GM12891 (cell line): ENCODE results near the gene CCDC47.

ENCODE experiments used
- DNase-seq: peaks from one replicate; pipeline ENCODE4 v3.0.0; 2011; ENCODE audit warnings: low spot score; ENCODE audit not compliant: insufficient read length
- FAIRE-seq: peaks from 2 replicates; lab custom pipeline; 2011; peaks lifted over from hg19 to GRCh38; lab: Jason Lieb, UNC
- PAX5 ChIP-seq: IDR thresholded peaks from 2 replicates; pipeline ENCODE4 v1.6.1; 2011; ENCODE audit warnings: low read length, moderate library complexity, mild to moderate bottlenecking; ENCODE audit not compliant: insufficient read depth, severe bottlenecking
- POLR2A ChIP-seq: IDR thresholded peaks from 2 replicates; pipeline ENCODE4 v1.6.1; 2011; ENCODE audit warnings: low read depth, low read length, control low read depth
- POLR2AphosphoS5 ChIP-seq: IDR thresholded peaks from 2 replicates; pipeline ENCODE4 v1.6.1; 2011; ENCODE audit warnings: low read depth, low read length, control low read depth
- POU2F2 ChIP-seq: IDR thresholded peaks from 2 replicates; pipeline ENCODE4 v1.6.1; 2011; ENCODE audit warnings: low read depth, mild to moderate bottlenecking, control low read depth, low read length, moderate library complexity
- SPI1 ChIP-seq: IDR thresholded peaks from 2 replicates; pipeline ENCODE4 v1.6.1; 2011; ENCODE audit warnings: low read depth, low read length, control low read depth
- TAF1 ChIP-seq: IDR thresholded peaks from 2 replicates; pipeline ENCODE4 v1.6.1; 2011; ENCODE audit warnings: low read depth, low read length, control low read depth

Gene CCDC47

GRCh38 chr17:63706336-63707082 lies 66.9 kb downstream of the CCDC47 start:
- DNase-seq (no peak), FAIRE-seq (no peak)
- TF ChIP-seq POLR2A (no peak), SPI1 (no peak), PAX5 (no peak), POU2F2 (no peak), POLR2AphosphoS5 (no peak), TAF1 (no peak)

GRCh38 chr17:63705657-63706056 lies 67.7 kb downstream of the CCDC47 start:
- FAIRE-seq = peak; percentile 31
- no peak for TF ChIP-seq POU2F2
- TF ChIP-seq POLR2A = no peak
- TF ChIP-seq PAX5 = no peak
- no peak for TF ChIP-seq SPI1
- TF ChIP-seq POLR2AphosphoS5 = no peak
- TF ChIP-seq TAF1 = no peak
- DNase-seq = no peak

DNA sequence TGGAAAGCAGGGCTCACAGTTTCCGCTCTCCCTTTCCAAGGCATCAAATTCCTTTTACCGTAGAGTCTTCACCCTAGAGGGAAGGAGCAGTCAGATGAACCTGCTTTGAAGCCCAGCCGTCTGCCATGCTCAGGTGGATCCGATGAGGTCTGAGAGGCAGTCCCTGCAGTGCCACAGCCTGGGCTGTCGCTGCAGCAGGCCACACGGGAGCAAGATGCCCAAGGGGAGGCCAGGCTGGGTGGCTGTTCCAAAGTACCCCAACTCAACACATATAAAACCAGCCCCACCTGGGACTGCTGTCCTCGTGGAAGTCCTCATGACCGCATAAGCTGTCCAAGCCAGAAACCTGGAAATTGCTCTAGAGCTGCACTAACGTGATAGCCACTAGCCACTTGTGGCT lies 68.6 kb downstream of the CCDC47 start:
- TF ChIP-seq POU2F2 = no peak
- no peak for TF ChIP-seq SPI1
- TF ChIP-seq PAX5 = no peak
- FAIRE-seq = no peak
- DNase-seq = no peak

DNA sequence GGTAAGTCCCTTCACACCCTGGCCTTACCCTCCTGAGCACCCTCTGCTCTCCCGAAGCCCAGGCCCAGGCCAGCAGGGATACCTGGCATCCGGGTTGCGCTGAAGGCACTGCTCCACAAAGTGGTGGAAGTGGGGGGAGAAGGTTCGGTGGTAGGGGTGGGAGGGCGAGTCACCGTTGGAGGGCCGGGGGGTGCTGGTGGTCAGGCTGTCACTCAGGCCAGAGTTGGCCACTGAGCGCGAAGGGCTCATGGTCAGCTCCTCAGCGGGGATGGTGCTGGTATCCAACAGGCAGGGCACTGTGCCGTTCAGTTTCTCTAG lies 69.2 kb downstream of the CCDC47 start:
- TF ChIP-seq TAF1 (no peak), POU2F2 (no peak)
- FAIRE-seq (no peak), DNase-seq (no peak)

DNA sequence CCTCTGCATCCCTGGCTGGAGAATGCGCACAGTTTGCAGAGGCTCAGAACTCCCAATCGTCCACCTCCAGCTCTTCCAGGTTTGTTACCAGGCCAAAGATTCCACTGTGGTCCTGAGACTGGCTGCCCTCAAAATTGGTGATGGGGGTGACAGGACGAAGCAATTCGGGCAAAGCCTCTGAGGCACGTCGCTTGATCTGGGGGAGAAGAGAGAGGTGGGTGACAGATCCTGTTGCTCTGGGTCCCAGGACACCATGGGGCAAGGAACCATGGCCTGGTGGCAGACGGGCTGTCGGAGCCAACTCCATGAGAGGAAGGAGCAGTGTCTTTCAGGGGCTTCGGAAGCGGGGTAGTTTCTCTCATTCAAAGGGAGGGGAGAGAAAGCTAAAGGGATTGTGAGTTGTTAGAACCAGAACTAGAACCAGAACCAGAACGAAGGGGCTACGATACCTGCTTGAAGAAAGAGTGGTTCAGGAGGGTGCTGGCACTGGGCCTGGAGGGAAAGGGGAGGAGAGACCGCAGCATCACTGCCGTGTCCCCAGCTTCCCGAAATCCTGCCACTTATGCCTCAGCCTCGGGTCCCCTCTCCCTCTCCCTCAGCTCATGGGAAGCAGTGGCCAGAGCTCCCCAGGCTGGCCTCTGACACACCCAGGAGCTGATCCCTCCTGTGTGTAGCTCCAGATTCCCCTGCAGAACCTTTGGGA lies 69.7 kb downstream of the CCDC47 start:
- DNase-seq (no peak), FAIRE-seq (no peak)
- TF ChIP-seq SPI1 = no peak
- TF ChIP-seq PAX5 = no peak
- no peak for TF ChIP-seq POLR2A
- no peak for TF ChIP-seq TAF1
- TF ChIP-seq POU2F2 = no peak
- no peak for TF ChIP-seq POLR2AphosphoS5

DNA sequence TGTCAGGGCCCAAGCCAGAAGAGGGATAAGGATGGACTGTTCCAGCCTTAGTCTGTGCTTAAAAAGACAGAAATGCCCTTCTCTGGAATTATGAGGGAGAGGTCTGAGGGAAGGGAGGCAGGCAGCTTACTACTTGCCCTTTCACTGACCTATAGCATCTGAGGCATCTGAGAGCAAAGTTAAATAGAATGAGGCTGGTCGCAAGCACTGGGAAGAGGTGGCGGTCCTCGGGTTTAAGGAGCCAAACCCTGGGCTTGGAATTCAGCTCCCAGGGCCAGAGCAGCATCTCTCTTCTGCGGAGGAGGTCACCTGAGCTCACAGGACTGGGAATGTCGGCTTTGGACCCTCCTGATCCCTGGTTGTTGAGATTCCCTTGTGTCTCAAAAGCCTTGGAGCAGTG lies 70.4 kb downstream of the CCDC47 start:
- FAIRE-seq = peak; percentile 16
- no peak for TF ChIP-seq POLR2AphosphoS5
- no peak for TF ChIP-seq PAX5
- TF ChIP-seq POLR2A = no peak
- no peak for TF ChIP-seq TAF1
- no peak for TF ChIP-seq SPI1
- TF ChIP-seq POU2F2 = no peak
- no peak for DNase-seq

DNA sequence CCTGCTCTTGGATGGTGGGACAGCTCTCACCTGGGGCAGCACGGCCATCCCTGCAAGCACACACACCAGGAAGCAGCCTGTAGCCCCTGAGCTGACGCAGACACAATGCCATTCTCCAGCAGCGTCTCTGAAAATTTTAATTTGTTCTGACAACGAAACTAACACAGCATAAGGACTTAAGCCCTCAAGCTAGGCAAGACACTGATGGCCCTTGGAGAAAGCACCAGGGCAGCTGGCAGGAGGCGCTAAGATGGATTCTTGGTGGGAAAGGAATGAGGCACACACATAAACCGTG lies 70.7 kb downstream of the CCDC47 start:
- TF ChIP-seq PAX5 = no peak
- no peak for TF ChIP-seq POU2F2
- TF ChIP-seq TAF1 = no peak
- TF ChIP-seq SPI1 = no peak
- no peak for TF ChIP-seq POLR2AphosphoS5
- no peak for TF ChIP-seq POLR2A
- DNase-seq (no peak), FAIRE-seq (peak; percentile 41)

GRCh38 chr17:63701868-63702720 lies 71.3 kb downstream of the CCDC47 start:
- no peak for TF ChIP-seq SPI1
- TF ChIP-seq POLR2AphosphoS5 = no peak
- no peak for TF ChIP-seq PAX5
- 0 out of 2 replicates have a peak, but pooled peaks have one; percentile 20 for TF ChIP-seq POLR2A
- TF ChIP-seq POU2F2 = no peak
- no peak for TF ChIP-seq TAF1
- FAIRE-seq (peak; percentile 78), DNase-seq (peak; percentile 69)

DNA sequence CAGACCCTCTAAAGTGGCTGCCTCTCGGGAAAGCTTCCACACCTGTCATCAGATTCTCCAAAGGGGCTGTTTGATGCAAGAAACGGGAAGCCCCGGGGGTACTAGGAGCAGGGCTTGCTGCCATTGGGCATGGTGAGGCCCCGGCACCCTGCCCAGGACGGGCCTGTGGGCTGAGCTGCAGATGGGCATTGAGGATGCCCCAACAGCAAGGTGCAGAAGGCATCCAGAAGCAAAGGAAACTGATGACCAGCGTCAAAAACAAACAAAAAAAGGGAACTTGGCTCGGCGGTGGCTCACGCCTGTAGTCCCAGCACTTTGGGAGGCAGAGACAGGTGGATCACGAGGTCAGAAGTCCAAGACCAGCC lies 72.0 kb downstream of the CCDC47 start:
- TF ChIP-seq TAF1 = 0 out of 2 replicates have a peak, but pooled peaks have one; percentile 2
- no peak for TF ChIP-seq PAX5
- peak; percentile 9 for FAIRE-seq
- DNase-seq = no peak
